ENCODE data around the gene SORCS3. TPM values are rescaled to one million over a fixed set of nuclear protein-coding genes. Genes with fewer than 3 reads are reported as not detected.

SORCS3 gene
- total RNA-seq, 4 donors from 2014 or later, result not detected

DNA sequence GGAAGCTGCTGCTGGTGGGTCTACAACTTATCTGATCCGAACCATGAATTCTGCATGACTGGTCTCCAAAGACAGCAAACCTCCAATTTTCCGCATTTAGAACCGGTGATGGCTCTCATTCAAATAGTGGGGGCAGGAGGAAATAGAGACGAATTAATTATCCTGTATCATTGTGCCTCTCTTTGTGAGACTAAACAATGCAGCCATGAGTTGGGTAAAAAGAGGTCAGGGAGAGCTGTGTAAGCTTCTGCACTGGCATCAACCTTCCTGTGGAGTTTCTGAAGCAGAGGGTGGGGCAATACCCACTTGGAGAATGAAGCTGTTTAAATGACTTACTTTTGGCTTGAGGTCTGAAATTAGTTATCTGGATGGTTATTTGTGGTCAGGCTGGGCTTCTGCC, 266.4 kb downstream of the SORCS3 start:
- intact Hi-C loops (cut with DNase I), result no loop called here
- Histone ChIP-seq H3K36me3 (no peaks in the 10 kb centered on the region), H3K27me3 (no peaks in the 10 kb centered on the region)

DNA sequence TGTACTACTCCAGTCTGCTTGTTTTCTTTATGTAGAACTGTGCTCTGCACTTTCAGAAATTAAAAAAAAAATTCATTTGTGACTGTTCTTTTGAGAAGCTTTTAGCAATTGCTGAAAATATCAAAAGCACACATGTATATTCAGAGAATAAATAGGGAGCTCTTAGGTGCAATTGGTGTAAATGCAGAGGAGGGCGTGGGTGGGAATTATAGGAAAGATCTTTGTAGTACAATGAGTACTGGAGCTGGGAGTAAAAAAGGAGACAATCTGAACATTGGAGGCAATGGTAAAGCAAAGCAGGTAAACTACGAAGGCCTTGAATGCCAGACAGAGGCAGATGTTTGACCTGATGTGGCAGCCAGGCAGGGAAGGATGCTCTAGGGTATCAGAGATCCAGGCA, 267.5 kb downstream of the SORCS3 start:
- H3K27ac ChIP-seq, result no peak overlapping the region
- H3K36me3 ChIP-seq, result no peaks in the 10 kb centered on the region
- no peaks in the 10 kb centered on the region for H3K4me1 ChIP-seq
- intact Hi-C loops (cut with DNase I), result no loop called here
- no peaks in the 10 kb centered on the region for H3K27me3 ChIP-seq
- no peak overlapping the region for H3K4me3 ChIP-seq
- TF ChIP-seq, protein P1, sequence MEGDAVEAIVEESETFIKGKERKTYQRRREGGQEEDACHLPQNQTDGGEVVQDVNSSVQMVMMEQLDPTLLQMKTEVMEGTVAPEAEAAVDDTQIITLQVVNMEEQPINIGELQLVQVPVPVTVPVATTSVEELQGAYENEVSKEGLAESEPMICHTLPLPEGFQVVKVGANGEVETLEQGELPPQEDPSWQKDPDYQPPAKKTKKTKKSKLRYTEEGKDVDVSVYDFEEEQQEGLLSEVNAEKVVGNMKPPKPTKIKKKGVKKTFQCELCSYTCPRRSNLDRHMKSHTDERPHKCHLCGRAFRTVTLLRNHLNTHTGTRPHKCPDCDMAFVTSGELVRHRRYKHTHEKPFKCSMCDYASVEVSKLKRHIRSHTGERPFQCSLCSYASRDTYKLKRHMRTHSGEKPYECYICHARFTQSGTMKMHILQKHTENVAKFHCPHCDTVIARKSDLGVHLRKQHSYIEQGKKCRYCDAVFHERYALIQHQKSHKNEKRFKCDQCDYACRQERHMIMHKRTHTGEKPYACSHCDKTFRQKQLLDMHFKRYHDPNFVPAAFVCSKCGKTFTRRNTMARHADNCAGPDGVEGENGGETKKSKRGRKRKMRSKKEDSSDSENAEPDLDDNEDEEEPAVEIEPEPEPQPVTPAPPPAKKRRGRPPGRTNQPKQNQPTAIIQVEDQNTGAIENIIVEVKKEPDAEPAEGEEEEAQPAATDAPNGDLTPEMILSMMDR (IDR thresholded peaks at IDR 0.05), result no peak
- no peak for TF ChIP-seq POLR2A (IDR thresholded peaks at IDR 0.05)
- WGBS, 2 donors, result 63 to 71% methylated on average over 2 of the region's 2 CpGs
- DNase-seq, result no peak
- no peaks in the 10 kb centered on the region for H3K9me3 ChIP-seq

More for the DNA sequence above, 266.4 kb downstream of the SORCS3 start:
- DNase-seq, result no peak
- 45 to 73% methylated on average over 4 of the region's 4 CpGs for WGBS, 2 donors
- TF ChIP-seq POLR2A (IDR thresholded peaks at IDR 0.05), result no peak
- TF ChIP-seq, protein P1 (IDR thresholded peaks at IDR 0.05), result no peak
- Histone ChIP-seq H3K9me3 (no peaks in the 10 kb centered on the region), H3K27ac (no peak overlapping the region), H3K4me1 (no peaks in the 10 kb centered on the region), H3K4me3 (no peak overlapping the region)

DNA sequence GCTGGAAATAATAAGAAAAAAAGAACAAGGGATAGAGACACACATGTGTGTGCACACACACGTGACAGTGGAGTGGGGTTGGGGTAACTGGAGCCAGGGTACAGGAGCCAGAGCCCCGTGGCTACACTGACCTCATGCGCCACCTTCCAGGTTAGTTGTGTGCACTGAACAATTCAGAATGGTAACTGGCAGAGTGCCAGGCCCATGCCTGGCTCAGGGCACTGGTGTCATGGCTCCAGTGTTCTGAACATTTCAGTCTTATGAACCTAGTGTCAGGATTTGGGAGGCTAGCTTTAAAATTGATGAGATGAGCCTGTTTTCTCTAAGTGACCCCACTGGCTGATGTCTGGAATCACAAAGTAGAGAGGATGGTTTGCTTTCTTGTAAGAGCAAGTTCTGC, 269.6 kb downstream of the SORCS3 start:
- WGBS, 2 donors, result 54 to 62% methylated on average over 3 of the region's 3 CpGs
- H3K4me3 ChIP-seq, result no peak overlapping the region
- intact Hi-C loops (cut with DNase I), result no loop called here

DNA sequence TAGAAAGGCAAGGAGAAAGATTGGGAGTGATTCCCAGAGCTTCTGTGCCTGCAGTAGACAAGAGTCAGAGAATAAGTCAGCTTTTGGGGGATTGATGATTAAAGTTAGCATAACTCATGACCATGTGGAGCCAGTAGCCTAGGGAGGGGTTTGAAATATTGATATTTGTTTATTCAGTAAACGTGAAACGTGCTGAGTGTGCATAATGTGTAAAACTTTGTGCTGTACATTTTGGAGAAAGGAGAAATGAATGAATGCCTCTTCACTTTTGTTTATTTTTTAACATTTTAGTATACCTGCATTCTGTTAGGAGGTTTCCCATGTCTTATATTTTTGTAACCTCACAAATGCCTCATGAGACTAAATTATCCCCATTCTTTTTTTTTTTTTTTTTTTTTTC, 272.3 kb downstream of the SORCS3 start:
- H3K27ac ChIP-seq, result no peak overlapping the region
- H3K4me1 ChIP-seq, result no peaks in the 10 kb centered on the region
- TF ChIP-seq POLR2A (IDR thresholded peaks at IDR 0.05), result no peak
- TF ChIP-seq, protein P1 (IDR thresholded peaks at IDR 0.05), result no peak
- no peak for DNase-seq
- no peaks in the 10 kb centered on the region for H3K36me3 ChIP-seq
- no peaks in the 10 kb centered on the region for H3K27me3 ChIP-seq
- H3K9me3 ChIP-seq, result no peaks in the 10 kb centered on the region
- H3K4me3 ChIP-seq, result no peak overlapping the region
- intact Hi-C loops (cut with DNase I), result no loop called here
- 63 to 80% methylated on average over 2 of the region's 2 CpGs for WGBS, 2 donors

More for the DNA sequence above, 269.6 kb downstream of the SORCS3 start:
- Histone ChIP-seq H3K4me1 (no peaks in the 10 kb centered on the region), H3K36me3 (no peaks in the 10 kb centered on the region), H3K27me3 (no peaks in the 10 kb centered on the region), H3K27ac (no peak overlapping the region), H3K9me3 (no peaks in the 10 kb centered on the region)
- TF ChIP-seq, protein P1 (IDR thresholded peaks at IDR 0.05), result no peak
- no peak for DNase-seq

DNA sequence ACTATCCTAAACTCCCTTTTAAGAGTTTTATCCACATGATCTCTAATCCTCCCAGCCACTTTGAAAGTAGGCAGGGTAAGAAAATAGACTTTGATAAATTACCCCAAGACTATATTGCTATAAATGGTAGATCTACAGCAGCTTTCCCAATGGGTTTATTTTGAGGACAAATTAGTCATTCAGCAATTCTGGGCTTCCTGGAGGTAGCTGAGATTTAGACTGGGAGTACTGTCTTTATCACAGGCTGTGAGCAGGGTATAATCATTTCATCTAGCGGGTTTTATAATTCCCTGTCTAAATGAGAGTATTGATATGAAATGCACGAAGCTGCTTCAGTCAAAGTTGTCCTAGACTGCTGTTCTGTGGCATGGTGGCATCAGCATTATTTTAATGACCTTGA, 279.4 kb downstream of the SORCS3 start:
- Histone ChIP-seq H3K9me3 (no peaks in the 10 kb centered on the region), H3K36me3 (no peaks in the 10 kb centered on the region), H3K27me3 (no peaks in the 10 kb centered on the region), H3K4me3 (no peak overlapping the region), H3K27ac (no peak overlapping the region), H3K4me1 (no peaks in the 10 kb centered on the region)
- intact Hi-C loops (cut with DNase I), result no loop called here
- DNase-seq, result no peak
- TF ChIP-seq, protein P1 (IDR thresholded peaks at IDR 0.05), result no peak
- TF ChIP-seq POLR2A (IDR thresholded peaks at IDR 0.05), result no peak
- 63 to 86% methylated on average over 2 of the region's 2 CpGs for WGBS, 2 donors

Data from esophagus squamous epithelium (tissue), 5 donors.